Measurements from ENCODE around the gene PTCRA.
"Not testable (repeated sequence)": the region's sequence is repeated elsewhere in the genome, so short reads cannot be mapped to it uniquely, and the experiment has no call there.

The PTCRA gene

GRCh38 chr6:42873313-42873712 lies 42.5 kb upstream of the PTCRA start:
- Histone ChIP-seq H3K4me3 (ENCODE audit: low read depth, low read length, poor library complexity, severe bottlenecking) (no peak overlapping the region), H3K36me3 (ENCODE audit: insufficient read depth, low read length) (peaks cover 11% of the 10 kb centered on the region; the same call in 1 of the 2 replicates), H3K27ac (ENCODE audit: low read depth, low read length, poor library complexity, severe bottlenecking) (no peak overlapping the region), H3F3A (ENCODE audit: insufficient read depth, low read length) (peaks cover 3% of the 10 kb centered on the region; the same call in 1 of the 2 replicates), H3K9me3 (ENCODE audit: low read length) (no peaks in the 10 kb centered on the region), H2AFZ (ENCODE audit: low read length) (no peak overlapping the region), H3K27me3 (ENCODE audit: insufficient read depth, low read length) (no peaks in the 10 kb centered on the region), H3K4me2 (ENCODE audit: low read length) (no peak overlapping the region), H3K79me2 (ENCODE audit: insufficient read depth, low read length) (no peaks in the 10 kb centered on the region), H3K4me1 (ENCODE audit: insufficient read depth, low read length, severe bottlenecking) (peaks cover 20% of the 10 kb centered on the region), H3K9me2 (ENCODE audit: low read depth, low read length) (no peaks in the 10 kb centered on the region), H4K20me1 (ENCODE audit: insufficient read depth, low read length) (no peaks in the 10 kb centered on the region), H3K9ac (ENCODE audit: low read length) (no peak overlapping the region)
- no peak for TF ChIP-seq CTCF (IDR thresholded peaks at IDR 0.05; ENCODE audit: low read length)
- no peak for TF ChIP-seq EZH2 (IDR thresholded peaks at IDR 0.05; ENCODE audit: borderline replicate concordance, low read length)

- Histone ChIP-seq H3K79me2 (ENCODE audit: insufficient read depth, low read length) (peaks cover 21% of the 10 kb centered on the region), H4K20me1 (ENCODE audit: insufficient read depth, low read length) (no peaks in the 10 kb centered on the region), H3K9me2 (ENCODE audit: low read depth, low read length) (no peaks in the 10 kb centered on the region), H3K36me3 (ENCODE audit: insufficient read depth, low read length) (peaks cover 19% of the 10 kb centered on the region), H3K4me2 (ENCODE audit: low read length) (no peak overlapping the region), H3K9me3 (ENCODE audit: low read length) (no peaks in the 10 kb centered on the region), H3K27ac (ENCODE audit: low read depth, low read length, poor library complexity, severe bottlenecking) (peak overlapping the region; percentile 69), H3K4me3 (ENCODE audit: low read depth, low read length, poor library complexity, severe bottlenecking) (no peak overlapping the region), H3K9ac (ENCODE audit: low read length) (no peak overlapping the region), H3F3A (ENCODE audit: insufficient read depth, low read length) (peaks cover 3% of the 10 kb centered on the region; the same call in 1 of the 2 replicates), H3K27me3 (ENCODE audit: insufficient read depth, low read length) (no peaks in the 10 kb centered on the region), H3K4me1 (ENCODE audit: insufficient read depth, low read length, severe bottlenecking) (peaks cover 30% of the 10 kb centered on the region), H2AFZ (ENCODE audit: low read length) (peak overlapping the region; percentile 60)
- TF ChIP-seq EZH2 (IDR thresholded peaks at IDR 0.05; ENCODE audit: borderline replicate concordance, low read length) (no peak), CTCF (IDR thresholded peaks at IDR 0.05; ENCODE audit: low read length) (no peak)
Measured at GRCh38 chr6:42877695-42878094, 38.2 kb upstream of the PTCRA start.

GRCh38 chr6:42879372-42880239 lies 36.2 kb upstream of the PTCRA start, which contains the start of gene RPL7L1:
RPL7L1 (plus strand) TSS chr6:42879616; CDS start chr6:42879911, 295 bp downstream.
- peak within 1 kb of the TSS; percentile 80 for H3K4me2 ChIP-seq (ENCODE audit: low read length)
- H3F3A ChIP-seq (ENCODE audit: insufficient read depth, low read length) = peaks cover 3% of the 10 kb centered on the region; the same call in 1 of the 2 replicates
- peaks cover 21% of the 10 kb centered on the region for H3K79me2 ChIP-seq (ENCODE audit: insufficient read depth, low read length)
- H3K4me1 ChIP-seq (ENCODE audit: insufficient read depth, low read length, severe bottlenecking) = peaks cover 30% of the 10 kb centered on the region
- H3K27me3 ChIP-seq (ENCODE audit: insufficient read depth, low read length) = no peaks in the 10 kb centered on the region
- no peaks in the 10 kb centered on the region for H3K9me3 ChIP-seq (ENCODE audit: low read length)
- H3K27ac ChIP-seq (ENCODE audit: low read depth, low read length, poor library complexity, severe bottlenecking) = peak within 1 kb of the TSS; percentile 93
- no peaks in the 10 kb centered on the region for H3K9me2 ChIP-seq (ENCODE audit: low read depth, low read length)
- H2AFZ ChIP-seq (ENCODE audit: low read length) = peak within 1 kb of the TSS; percentile 73
- no peaks in the 10 kb centered on the region for H4K20me1 ChIP-seq (ENCODE audit: insufficient read depth, low read length)
- H3K4me3 ChIP-seq (ENCODE audit: low read depth, low read length, poor library complexity, severe bottlenecking) = peak within 1 kb of the TSS; percentile 93
- peaks cover 38% of the 10 kb centered on the region for H3K36me3 ChIP-seq (ENCODE audit: insufficient read depth, low read length)
- peak within 1 kb of the TSS; percentile 92 for H3K9ac ChIP-seq (ENCODE audit: low read length)
- TF ChIP-seq EZH2 (IDR thresholded peaks at IDR 0.05; ENCODE audit: borderline replicate concordance, low read length) (no peak), CTCF (IDR thresholded peaks at IDR 0.05; ENCODE audit: low read length) (no peak)

- Histone ChIP-seq H3K79me2 (ENCODE audit: insufficient read depth, low read length) (peaks cover 21% of the 10 kb centered on the region), H3K27ac (ENCODE audit: low read depth, low read length, poor library complexity, severe bottlenecking) (peak overlapping the region; percentile 93), H3K4me1 (ENCODE audit: insufficient read depth, low read length, severe bottlenecking) (peaks cover 30% of the 10 kb centered on the region), H3K36me3 (ENCODE audit: insufficient read depth, low read length) (peaks cover 45% of the 10 kb centered on the region), H3K4me2 (ENCODE audit: low read length) (peak overlapping the region; percentile 80), H3K4me3 (ENCODE audit: low read depth, low read length, poor library complexity, severe bottlenecking) (peak overlapping the region; percentile 93), H3K9ac (ENCODE audit: low read length) (peak overlapping the region; percentile 92)
- H3K9me3 ChIP-seq (ENCODE audit: low read length); H2AFZ ChIP-seq (ENCODE audit: low read length); H3F3A ChIP-seq (ENCODE audit: insufficient read depth, low read length); H3K9me2 ChIP-seq (ENCODE audit: low read depth, low read length); H4K20me1 ChIP-seq (ENCODE audit: insufficient read depth, low read length); H3K27me3 ChIP-seq (ENCODE audit: insufficient read depth, low read length): not testable (repeated sequence)
Measured at GRCh38 chr6:42880240-42880817, 35.5 kb upstream of the PTCRA start.

Data from OCI-LY1 (cell line).